ENCODE results near the gene PKMYT1. TPM values are rescaled to one million over a fixed set of nuclear protein-coding genes. Genes with fewer than 3 reads are reported as not detected.

Gene PKMYT1
- total RNA-seq, 2 experiments from 2014 or later = 0.47 to 0.60 TPM

DNA sequence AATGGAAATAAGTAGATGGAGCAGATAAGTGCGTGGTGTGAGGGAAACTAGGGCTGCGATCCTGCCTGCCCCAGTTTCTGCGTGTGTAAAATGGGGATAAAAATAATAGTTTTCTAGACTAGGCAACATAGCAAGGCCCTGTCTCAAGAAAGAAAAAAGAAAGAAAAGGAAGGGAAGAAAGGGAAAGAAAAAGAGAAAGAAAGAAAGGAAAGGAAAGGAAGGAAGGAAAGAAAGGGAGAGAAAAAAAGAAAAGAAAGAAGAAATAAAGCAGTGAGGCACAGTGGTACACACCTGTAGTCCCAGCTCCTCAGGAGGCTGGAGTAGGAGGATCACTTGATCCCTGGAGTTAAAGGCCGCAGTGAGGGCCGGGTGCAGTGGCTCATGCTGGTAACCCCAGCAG is 2.2 kb upstream of the PKMYT1 start:
- Mint-ChIP-seq H3K4me1 (ENCODE audit: low read depth) (no peaks in the 10 kb centered on the region), H3K27ac (no peak overlapping the region), H3K36me3 (ENCODE audit: low read depth) (no peaks in the 10 kb centered on the region), H3K9me3 (no peaks in the 10 kb centered on the region), H3K27me3 (no peaks in the 10 kb centered on the region), H3K4me3 (no peak overlapping the region)
- no peak overlapping the region for H3K27ac ChIP-seq (ENCODE audit: low read depth in 1 of 2, low read length in 2 of 2)
- ATAC-seq (ENCODE audit: poor library complexity) = no peak
- peaks cover 29% of the 10 kb centered on the region for H3K4me1 ChIP-seq (ENCODE audit: insufficient read depth, low read length)
- intact Hi-C loops (cut with DNase I, micrococcal nuclease) = loop anchor here in 1 of 2 experiments (2.0 to 5.0 kb wide), 3 partner anchors 38 to 105 kb away; partner anchors contain the start of genes FLYWCH1 and TNFRSF12A
- H3K9me3 ChIP-seq (ENCODE audit: control insufficient read depth in 1 of 2, insufficient read depth in 1 of 2, low read length in 2 of 2) = peaks cover 0 to 7% of the 10 kb centered on the region in 2 experiments
- ChIA-PET CTCF (interaction anchor here (1.7 kb wide), 1 partner anchor 12 kb away, joined by 4 read pairs; no protein-coding TSS in a partner anchor), POLR2A (interaction anchor here (0.7 kb wide), 1 partner anchor 66 kb away, joined by 3 read pairs; no protein-coding TSS in a partner anchor)
- no peaks in the 10 kb centered on the region for H3K36me3 ChIP-seq (ENCODE audit: insufficient read depth, low read length)
- DNase-seq = no peak
- no peak overlapping the region for H3K4me3 ChIP-seq (ENCODE audit: low read length)
- TF ChIP-seq, protein P1, sequence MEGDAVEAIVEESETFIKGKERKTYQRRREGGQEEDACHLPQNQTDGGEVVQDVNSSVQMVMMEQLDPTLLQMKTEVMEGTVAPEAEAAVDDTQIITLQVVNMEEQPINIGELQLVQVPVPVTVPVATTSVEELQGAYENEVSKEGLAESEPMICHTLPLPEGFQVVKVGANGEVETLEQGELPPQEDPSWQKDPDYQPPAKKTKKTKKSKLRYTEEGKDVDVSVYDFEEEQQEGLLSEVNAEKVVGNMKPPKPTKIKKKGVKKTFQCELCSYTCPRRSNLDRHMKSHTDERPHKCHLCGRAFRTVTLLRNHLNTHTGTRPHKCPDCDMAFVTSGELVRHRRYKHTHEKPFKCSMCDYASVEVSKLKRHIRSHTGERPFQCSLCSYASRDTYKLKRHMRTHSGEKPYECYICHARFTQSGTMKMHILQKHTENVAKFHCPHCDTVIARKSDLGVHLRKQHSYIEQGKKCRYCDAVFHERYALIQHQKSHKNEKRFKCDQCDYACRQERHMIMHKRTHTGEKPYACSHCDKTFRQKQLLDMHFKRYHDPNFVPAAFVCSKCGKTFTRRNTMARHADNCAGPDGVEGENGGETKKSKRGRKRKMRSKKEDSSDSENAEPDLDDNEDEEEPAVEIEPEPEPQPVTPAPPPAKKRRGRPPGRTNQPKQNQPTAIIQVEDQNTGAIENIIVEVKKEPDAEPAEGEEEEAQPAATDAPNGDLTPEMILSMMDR (IDR thresholded peaks at IDR 0.05) = no peak
- peaks cover 0 to 3% of the 10 kb centered on the region in 2 experiments for H3K27me3 ChIP-seq (ENCODE audit: control insufficient read depth in 1 of 2, insufficient read depth in 2 of 2, low read length in 2 of 2)

DNA sequence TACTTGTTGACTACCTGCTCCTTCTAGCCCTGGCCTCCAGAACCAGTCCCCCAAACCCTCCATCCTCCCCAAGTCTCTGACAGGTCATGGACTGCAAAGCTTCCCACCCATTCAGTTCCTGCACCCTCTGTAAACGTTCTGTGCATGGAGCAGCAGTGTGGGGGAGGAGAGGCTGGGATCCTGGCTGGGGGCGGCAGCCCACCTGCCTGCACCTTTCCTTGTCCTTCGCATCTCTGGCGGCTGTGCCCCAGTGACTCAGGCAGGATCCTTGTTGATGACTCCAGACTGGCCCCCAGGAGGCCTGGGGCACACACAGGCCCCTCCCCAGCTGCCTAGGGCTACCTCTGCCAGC is 1.6 kb upstream of the PKMYT1 start:
- peaks cover 0 to 7% of the 10 kb centered on the region in 2 experiments for H3K9me3 ChIP-seq (ENCODE audit: control insufficient read depth in 1 of 2, insufficient read depth in 1 of 2, low read length in 2 of 2)
- no peak for ATAC-seq (ENCODE audit: poor library complexity)
- H3K27ac ChIP-seq (ENCODE audit: low read depth in 1 of 2, low read length in 2 of 2) = no peak overlapping the region
- TF ChIP-seq, protein P1 (IDR thresholded peaks at IDR 0.05) = no peak
- Mint-ChIP-seq H3K9me3 (no peaks in the 10 kb centered on the region), H3K4me3 (peak overlapping the region; percentile 75), H3K4me1 (ENCODE audit: low read depth) (no peaks in the 10 kb centered on the region), H3K27ac (no peak overlapping the region), H3K36me3 (ENCODE audit: low read depth) (no peaks in the 10 kb centered on the region), H3K27me3 (no peaks in the 10 kb centered on the region)
- no peaks in the 10 kb centered on the region for H3K36me3 ChIP-seq (ENCODE audit: insufficient read depth, low read length)
- H3K4me3 ChIP-seq (ENCODE audit: low read length) = no peak overlapping the region
- ChIA-PET CTCF (interaction anchor here (0.7 to 1.7 kb wide), 2 partner anchors 12 kb away, joined by 3 to 4 read pairs; no protein-coding TSS in a partner anchor), POLR2A (interaction anchor here (0.7 to 2.1 kb wide), 2 partner anchors 13 to 67 kb away, joined by 3 to 22 read pairs; partner anchors contain the start of gene PAQR4)
- peaks cover 0 to 3% of the 10 kb centered on the region in 2 experiments for H3K27me3 ChIP-seq (ENCODE audit: control insufficient read depth in 1 of 2, insufficient read depth in 2 of 2, low read length in 2 of 2)
- peaks cover 29% of the 10 kb centered on the region for H3K4me1 ChIP-seq (ENCODE audit: insufficient read depth, low read length)
- intact Hi-C loops (cut with DNase I, micrococcal nuclease) = loop anchor here in 1 of 2 experiments (2.0 to 5.0 kb wide), 3 partner anchors 39 to 105 kb away; partner anchors contain the start of genes FLYWCH1 and TNFRSF12A
- no peak for DNase-seq

- no peaks in the 10 kb centered on the region for H3K9me3 Mint-ChIP-seq
- TF ChIP-seq, protein P1 (IDR thresholded peaks at IDR 0.05) = no peak
- peak overlapping the region; percentile 75 for H3K4me3 Mint-ChIP-seq
- intact Hi-C loops (cut with DNase I, micrococcal nuclease) = loop anchor here in 1 of 2 experiments (5.0 kb wide), 2 partner anchors 69 to 104 kb away; partner anchors contain the start of gene FLYWCH1
- ATAC-seq (ENCODE audit: poor library complexity) = no peak
- peak overlapping the region; percentile 49 for H3K27ac Mint-ChIP-seq
- H3K36me3 Mint-ChIP-seq (ENCODE audit: low read depth) = no peaks in the 10 kb centered on the region
- H3K27me3 Mint-ChIP-seq = no peaks in the 10 kb centered on the region
- no peaks in the 10 kb centered on the region for H3K4me1 Mint-ChIP-seq (ENCODE audit: low read depth)
- H3K27ac ChIP-seq (ENCODE audit: low read depth in 1 of 2, low read length in 2 of 2) = no peak overlapping the region
- no peaks in the 10 kb centered on the region for H3K36me3 ChIP-seq (ENCODE audit: insufficient read depth, low read length)
- peaks cover 0 to 7% of the 10 kb centered on the region in 2 experiments for H3K9me3 ChIP-seq (ENCODE audit: control insufficient read depth in 1 of 2, insufficient read depth in 1 of 2, low read length in 2 of 2)
- CTCF ChIA-PET = interaction anchor here (0.7 to 1.7 kb wide), 4 partner anchors 11 to 50 kb away, joined by 3 to 4 read pairs (median 3); no protein-coding TSS in a partner anchor
- peak overlapping the region; percentile 93 for H3K4me3 ChIP-seq (ENCODE audit: low read length)
- POLR2A ChIA-PET = interaction anchor here (0.7 to 2.1 kb wide), 6 partner anchors 13 to 299 kb away, joined by 3 to 22 read pairs (median 3); partner anchors contain the start of genes KCTD5, PAQR4 and TNFRSF12A
- H3K27me3 ChIP-seq (ENCODE audit: control insufficient read depth in 1 of 2, insufficient read depth in 2 of 2, low read length in 2 of 2) = peaks cover 0 to 3% of the 10 kb centered on the region in 2 experiments
- DNase-seq = no peak
- peaks cover 29% of the 10 kb centered on the region for H3K4me1 ChIP-seq (ENCODE audit: insufficient read depth, low read length)
Observed at GRCh38 chr16:2981177-2981898, 1.1 kb upstream of the PKMYT1 start.
